Limb (tissue), 2 donors: Measurements from ENCODE around the gene MRPL23.
"Not testable (repeated sequence)": the region's sequence is repeated elsewhere in the genome, so short reads cannot be mapped to it uniquely, and the experiment has no call there.

Experiments used
- DNase-seq, 2 donors: peaks; one replicate each; pipeline ENCODE4 v3.0.0-alpha.2; 2016; ENCODE audit errors: extremely low spot score in 2 of 2

Gene MRPL23

DNA sequence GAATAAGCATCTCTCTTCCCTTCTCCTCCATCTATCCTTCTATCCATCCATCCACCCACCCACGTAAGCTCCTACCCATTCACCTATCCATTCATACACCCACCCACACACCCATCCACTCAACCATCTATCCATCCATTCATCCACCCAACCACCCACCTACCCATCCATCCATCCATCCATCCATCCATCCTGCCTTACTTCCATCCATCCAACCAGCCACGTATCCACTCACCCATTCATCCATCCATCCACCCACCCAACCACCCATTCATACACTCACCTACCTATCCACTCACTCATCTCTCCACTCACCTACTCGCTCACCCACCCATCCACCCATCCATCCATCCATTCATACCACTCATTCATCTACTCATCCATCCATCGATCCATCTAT, 14.5 kb upstream of the MRPL23 start:
- DNase-seq: no peak

DNA sequence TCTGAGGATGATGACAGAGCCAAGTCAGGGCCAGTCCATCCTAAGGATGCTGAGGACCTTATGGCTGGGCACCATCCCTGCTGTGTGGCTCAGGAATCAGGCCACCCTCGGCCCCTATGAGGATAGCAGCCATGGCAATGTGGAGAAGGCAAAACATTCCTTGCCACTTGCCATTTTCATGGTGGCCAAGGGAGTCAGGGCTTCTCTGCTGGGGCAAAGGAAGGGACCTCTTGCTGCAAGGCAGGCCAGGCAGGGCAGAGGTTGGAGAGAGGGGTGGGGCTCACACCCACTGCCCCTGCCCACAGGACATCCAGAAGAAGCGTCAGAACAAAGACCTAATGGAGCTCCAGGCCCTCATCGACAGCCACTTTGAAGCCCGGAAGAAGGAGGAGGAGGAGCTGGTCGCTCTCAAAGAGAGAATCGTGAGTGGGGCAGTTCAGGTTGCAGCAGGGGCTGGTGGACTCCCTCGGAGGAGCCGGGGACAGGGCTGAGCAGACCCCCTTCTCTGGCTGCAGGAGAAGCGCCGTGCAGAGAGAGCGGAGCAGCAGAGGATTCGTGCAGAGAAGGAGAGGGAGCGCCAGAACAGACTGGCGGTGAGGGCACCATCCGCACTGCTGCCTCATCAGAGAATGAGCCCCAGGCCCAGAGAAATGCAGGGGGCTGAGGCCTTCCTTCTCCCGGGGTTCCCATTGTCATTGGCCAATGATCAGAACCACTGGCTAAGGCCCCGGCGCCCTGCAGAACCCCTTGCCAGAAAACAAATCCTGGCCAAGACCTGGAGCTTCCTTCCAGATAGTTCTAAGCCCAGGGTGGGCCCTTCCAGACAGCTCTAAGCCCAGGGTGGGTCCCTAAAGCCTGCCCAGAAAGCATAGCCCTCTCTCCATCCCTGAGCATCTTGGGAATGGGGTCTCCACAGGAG, 13.5 kb upstream of the MRPL23 start:
- DNase-seq: no peak

GRCh38 chr11:1934335-1935155, 12.6 kb upstream of the MRPL23 start:
- no peak for DNase-seq

- DNase-seq: no peak
Measured at GRCh38 chr11:1935156-1936071, 11.7 kb upstream of the MRPL23 start.

DNA sequence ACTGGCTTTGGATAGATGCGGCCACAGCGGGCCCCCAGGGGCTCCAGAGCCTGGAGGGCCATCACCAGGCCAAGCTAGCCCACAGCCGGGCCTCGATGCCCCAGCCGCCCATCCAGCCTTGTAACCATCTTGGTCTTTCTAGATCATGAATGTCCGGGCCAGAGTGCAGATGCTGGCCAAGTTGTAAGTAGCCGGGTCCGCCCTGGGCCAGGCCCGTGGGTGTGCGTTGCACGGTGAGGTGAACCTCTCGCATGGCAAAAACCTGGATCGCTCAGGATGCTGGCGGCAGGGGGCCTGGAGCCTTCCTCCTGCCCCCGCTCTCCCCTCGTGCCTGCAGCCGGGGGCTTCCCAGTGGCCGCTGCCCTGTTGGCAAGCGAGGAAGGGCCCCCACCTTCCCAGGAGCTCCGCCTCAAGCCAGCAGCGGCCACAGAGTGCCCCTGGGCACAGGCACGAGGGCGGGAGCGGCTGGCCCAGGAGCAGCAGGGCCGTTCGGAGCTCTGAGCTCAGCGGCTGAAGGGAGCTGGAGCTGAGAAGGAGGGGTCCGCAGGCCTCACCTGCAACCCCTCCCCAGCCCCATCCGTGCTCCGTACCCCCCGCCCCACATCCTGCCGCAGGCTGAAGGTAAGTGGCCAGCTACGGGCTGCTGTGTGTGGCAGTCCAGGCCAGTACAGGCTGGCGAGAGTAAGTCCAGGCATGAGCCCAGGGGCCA, 10.9 kb upstream of the MRPL23 start:
- no peak for DNase-seq

- DNase-seq: no peak
Measured at GRCh38 chr11:1936781-1937615, 10.1 kb upstream of the MRPL23 start.

GRCh38 chr11:1937616-1938342, 9.4 kb upstream of the MRPL23 start:
- DNase-seq: no peak

DNA sequence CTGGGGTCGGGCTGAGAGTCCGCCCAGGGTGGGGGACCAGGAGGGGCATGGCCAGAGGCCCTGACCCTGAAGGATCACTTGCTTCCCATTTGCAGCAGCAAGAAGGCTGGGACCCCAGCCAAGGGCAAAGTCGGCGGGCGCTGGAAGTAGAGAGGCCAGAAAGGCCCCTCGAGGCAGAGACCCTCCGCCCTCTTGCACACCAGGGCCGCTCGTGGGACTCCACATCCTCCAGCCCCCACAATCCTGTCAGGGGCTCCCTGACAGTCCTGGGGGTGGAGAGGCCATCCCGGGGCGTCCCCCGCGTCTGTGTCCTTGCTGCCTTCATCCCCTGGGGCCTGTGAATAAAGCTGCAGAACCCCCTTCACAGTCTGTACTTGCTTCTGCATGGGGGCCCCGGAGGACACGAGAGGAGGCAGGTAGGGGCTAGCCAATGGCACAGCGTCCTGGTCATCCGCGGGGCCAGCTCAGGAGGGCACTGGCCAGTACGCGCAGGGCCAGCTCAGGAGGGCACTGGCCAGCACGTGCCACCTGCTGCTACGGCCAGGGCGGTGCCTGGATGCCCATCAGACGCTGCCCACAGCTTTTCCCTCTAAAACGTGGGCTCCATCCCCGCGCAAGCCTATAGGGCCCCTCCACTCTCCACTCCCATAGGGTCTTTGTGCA, 8.7 kb upstream of the MRPL23 start:
- no peak for DNase-seq

DNA sequence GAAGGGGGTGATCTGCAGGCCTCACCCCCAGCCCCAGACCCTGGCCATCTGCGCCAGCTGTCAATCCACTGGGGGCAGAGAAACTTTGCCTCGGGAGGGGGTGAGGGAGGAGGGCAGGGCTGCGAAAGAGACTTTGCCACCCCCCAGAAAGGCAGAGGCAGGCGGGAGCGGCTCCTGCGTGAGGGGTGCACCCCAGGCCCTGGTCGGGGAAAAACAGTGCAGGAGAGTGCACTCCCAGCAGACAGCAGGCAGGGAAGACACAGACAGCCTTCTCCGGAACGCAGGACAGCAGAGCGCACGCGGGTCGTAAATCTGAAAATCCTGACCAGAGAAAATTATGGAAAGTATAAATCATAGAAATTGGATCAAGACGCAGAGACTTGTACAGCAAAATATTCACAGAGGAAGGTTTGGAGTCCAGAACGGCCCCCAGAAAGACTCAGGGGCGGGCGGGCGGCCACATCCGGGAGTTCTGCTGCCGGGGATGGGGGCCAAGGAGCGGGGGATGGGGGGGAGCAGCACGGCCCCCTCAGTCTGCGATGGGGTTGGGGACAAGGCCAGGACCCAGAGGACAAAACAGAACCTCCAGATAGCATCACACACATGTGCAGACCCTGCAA, 8.0 kb upstream of the MRPL23 start:
- DNase-seq: peak; percentile 77 to 82

DNA sequence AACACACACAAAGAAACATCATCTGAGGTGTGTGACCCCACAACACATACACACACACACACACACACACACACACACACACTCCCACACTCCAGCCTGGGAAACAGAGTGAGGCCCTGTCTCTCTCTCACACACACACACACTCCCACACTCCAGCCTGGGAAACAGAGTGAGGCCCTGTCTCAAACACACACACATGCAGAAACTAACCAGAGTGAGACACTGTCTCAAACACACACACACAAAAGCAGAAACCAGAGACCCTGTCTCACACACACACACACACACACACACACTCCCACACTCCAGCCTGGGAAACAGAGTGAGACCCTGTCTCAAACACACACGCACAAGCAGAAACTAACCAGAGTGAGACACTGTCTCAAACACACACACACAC, 7.3 kb upstream of the MRPL23 start:
- not testable (repeated sequence) for DNase-seq

- DNase-seq: no peak
Measured at GRCh38 chr11:1942558-1943260, 4.4 kb upstream of the MRPL23 start.

DNA sequence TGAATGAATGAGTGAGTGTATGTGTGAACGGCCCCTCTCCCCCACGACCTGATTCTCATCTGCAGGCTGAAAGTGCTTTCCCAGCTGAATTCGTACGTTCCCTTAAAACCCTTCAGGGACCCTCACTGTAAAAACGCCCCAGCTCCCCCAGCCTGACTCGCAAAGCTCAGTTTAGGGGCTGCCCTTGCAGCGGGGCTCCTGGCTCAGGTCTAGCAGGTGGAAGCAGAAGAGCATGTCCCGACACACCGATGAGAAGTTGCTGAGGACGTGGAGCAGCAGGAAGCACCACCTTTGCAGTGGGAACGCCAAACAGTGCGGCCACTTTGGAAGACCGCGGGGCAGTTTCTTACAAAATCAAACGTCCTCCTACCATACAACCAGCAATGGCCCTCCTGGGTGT, 3.6 kb upstream of the MRPL23 start:
- DNase-seq: no peak

DNA sequence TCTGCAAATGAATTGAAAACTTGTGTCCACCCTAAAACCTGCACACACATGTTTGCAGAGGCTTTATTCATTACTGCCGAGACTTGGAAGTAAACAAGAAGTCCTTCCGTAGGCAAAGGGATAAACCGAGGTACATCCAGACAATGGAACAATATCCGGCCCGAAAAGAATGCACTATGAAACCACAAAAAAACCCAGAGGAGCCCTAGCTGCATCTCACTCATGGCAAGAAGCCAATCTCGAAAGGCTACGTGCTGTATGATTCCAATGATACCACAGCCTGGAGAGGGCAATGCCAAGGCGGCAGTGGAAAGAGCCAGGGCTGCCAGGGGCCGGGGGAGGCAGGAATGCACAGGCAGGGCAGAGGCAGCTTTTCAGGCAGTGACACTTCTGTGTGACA, 3.2 kb upstream of the MRPL23 start:
- no peak for DNase-seq

DNA sequence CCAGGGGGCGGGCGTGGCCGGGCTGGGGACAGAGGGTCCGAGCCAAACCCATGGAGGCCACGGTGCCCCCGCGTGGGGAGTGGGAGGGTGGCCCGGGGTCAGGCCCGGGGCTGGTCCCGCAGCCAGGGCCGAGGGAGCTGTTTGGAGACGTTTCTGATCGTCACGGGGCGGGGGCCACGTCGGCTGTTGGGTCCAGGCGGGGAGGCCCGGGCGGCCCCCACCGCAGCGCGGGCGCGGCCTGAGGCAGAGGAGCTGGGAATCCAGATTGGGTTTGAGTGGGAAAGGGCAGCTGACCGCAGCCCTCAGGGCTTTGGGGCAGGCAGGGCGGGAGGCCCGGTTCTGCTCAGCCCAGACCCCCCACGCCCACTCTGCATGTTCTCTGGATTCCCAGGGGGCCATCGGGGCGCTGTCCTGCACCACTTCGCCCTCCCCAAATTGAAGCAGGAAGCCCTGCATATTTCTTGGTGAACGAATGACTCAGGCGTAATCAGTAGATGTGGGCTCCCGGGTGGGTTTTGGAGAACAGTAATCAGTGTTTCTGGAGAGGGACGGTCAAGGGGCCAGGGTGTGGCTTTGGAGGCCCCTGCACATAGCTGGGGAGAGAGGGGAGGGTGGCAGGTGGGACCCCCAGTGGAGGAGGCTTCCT, 583 bp downstream of the MRPL23 start:
- DNase-seq: no peak

GRCh38 chr11:1948389-1948788, 1.3 kb downstream of the MRPL23 start:
- no peak for DNase-seq

DNA sequence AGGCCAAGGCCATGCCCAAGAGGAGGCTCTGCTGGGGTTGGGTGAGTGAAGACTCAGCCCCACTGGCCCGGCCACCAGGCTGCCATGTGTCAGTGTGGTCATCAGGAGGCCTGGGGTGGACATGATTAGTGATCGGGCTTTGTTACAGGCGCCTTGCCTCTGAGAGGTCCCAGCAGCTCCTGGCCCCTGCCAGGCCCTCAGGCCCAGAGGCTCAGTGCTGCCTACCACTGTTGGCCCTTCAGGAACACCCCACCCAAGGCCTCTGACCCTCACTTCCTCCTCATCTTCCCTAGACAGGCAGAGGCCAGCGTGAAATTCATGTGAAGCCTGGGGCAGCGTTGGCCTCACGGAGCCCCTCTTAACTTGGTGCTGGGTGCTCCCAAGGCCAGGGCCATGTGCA, 2.2 kb downstream of the MRPL23 start:
- no peak for DNase-seq

GRCh38 chr11:1949922-1950321, 2.8 kb downstream of the MRPL23 start:
- no peak for DNase-seq
